Measurements from ENCODE around the gene BBS2. TPM values are rescaled to one million over a fixed set of nuclear protein-coding genes. Genes with fewer than 3 reads are reported as not detected.

BBS2 gene
- total RNA-seq, 1 donor from 2014 or later = 31.6 TPM

DNA sequence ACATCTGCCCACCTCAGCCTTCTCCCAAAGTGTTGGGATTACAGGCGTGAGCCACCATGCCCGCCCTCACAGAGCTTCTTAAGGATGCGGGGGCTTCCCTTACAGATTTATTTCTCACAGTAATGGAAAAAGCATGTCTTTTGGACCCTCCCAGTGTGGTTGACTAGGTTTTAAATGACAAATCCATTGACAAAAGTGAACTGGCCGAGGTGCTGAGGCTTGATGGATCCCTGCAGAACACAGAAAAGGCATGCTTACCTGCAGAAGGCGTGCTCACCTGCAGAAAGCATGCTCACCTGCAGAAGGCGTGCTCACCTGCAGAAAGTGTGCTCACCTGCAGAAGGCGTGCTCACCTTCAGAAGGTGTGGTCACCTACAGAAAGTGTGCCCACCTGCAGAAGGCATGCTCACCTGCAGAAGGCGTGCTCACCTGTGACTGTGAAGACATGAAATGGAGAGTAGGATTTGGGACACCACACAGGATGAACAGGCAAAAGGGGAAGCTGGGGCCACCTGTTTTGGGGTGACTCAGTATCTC lies 15.1 kb upstream of the BBS2 start:
- no peaks in the 10 kb centered on the region for H3K36me3 ChIP-seq (ENCODE audit: control insufficient read depth, insufficient read depth, low read length)
- DNase-seq (ENCODE audit: low read depth) (no peak), FAIRE-seq (no peak)
- H3K27me3 ChIP-seq (ENCODE audit: control insufficient read depth, insufficient read depth, low read length) = peaks cover 6% of the 10 kb centered on the region
- H3K4me3 ChIP-seq (ENCODE audit: low read depth, low read length) = no peak overlapping the region
- peak; percentile 9 for TF ChIP-seq CTCF (IDR thresholded peaks at IDR 0.05; ENCODE audit: insufficient read depth, low read length, severe bottlenecking)

GRCh38 chr16:56532714-56533113 lies 12.9 kb upstream of the BBS2 start:
- Histone ChIP-seq H3K36me3 (ENCODE audit: control insufficient read depth, insufficient read depth, low read length) (no peaks in the 10 kb centered on the region), H3K27me3 (ENCODE audit: control insufficient read depth, insufficient read depth, low read length) (peaks cover 6% of the 10 kb centered on the region), H3K4me3 (ENCODE audit: low read depth, low read length) (no peak overlapping the region)
- no peak for DNase-seq (ENCODE audit: low read depth)
- no peak for FAIRE-seq
- TF ChIP-seq CTCF (IDR thresholded peaks at IDR 0.05; ENCODE audit: insufficient read depth, low read length, severe bottlenecking) = no peak

DNA sequence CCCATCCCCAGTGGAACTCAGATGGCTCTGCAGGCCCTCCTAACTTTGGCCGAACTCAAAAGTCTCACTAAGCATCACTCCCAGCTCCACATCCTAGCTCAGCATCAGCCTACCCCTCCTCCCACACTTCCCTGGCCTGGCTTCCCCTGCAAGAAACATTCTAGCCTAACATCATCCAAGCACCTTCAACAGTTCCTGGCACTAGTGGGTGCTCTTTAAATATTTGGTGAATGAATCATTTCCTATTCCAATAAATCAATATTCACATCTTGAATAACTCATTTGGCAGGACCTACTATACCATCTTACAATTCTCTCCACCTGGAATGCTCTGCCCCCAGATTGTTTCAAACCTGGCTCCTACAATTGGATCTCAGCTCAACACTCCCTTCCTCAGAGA lies 11.0 kb upstream of the BBS2 start:
- FAIRE-seq = no peak
- TF ChIP-seq CTCF (IDR thresholded peaks at IDR 0.05; ENCODE audit: insufficient read depth, low read length, severe bottlenecking) = no peak
- no peak for DNase-seq (ENCODE audit: low read depth)

DNA sequence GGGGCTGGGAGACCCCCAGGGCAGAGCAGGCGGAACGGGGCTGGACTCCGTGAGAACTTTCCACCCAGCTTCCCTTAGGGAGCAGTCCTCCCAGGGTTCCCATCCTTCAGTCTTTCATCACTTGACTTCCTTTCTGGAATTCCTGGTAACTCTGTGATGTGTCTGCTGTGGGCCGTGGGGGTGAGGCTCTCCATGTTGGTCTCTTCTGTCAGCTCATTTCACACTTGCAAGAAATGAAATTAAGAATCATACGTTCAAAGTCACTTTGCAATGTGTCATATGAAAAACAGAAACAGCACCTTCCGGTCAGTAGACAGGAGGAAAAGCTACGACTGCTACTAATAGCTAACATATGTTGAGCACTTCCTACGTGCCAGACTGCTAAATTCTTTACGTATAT lies 5.4 kb upstream of the BBS2 start:
- Histone ChIP-seq H3K4me3 (ENCODE audit: low read depth, low read length) (no peak overlapping the region), H3K36me3 (ENCODE audit: control insufficient read depth, insufficient read depth, low read length) (no peaks in the 10 kb centered on the region), H3K27me3 (ENCODE audit: control insufficient read depth, insufficient read depth, low read length) (no peaks in the 10 kb centered on the region)
- DNase-seq (ENCODE audit: low read depth) (no peak), FAIRE-seq (no peak)
- no peak for TF ChIP-seq CTCF (IDR thresholded peaks at IDR 0.05; ENCODE audit: insufficient read depth, low read length, severe bottlenecking)

More for the DNA sequence above, 11.0 kb upstream of the BBS2 start:
- H3K27me3 ChIP-seq (ENCODE audit: control insufficient read depth, insufficient read depth, low read length) = peaks cover under 1% of the 10 kb centered on the region
- no peak overlapping the region for H3K4me3 ChIP-seq (ENCODE audit: low read depth, low read length)
- no peaks in the 10 kb centered on the region for H3K36me3 ChIP-seq (ENCODE audit: control insufficient read depth, insufficient read depth, low read length)

DNA sequence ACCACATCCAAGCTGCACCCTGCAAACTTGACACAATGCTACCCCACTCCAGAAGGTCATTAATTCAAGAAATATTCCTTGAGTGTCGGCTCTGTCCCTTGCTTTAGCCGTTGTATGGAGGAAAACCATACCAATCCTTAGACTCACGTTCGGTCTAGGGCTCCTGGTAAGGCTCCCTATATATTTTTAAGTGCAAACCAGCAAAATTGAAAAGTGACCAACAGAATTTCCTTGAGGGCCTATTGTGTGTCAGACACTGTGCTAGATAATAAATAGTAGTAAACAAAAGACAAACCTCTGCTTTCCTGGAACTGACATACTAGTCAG lies 390 bp upstream of the BBS2 start:
- FAIRE-seq (no peak), DNase-seq (ENCODE audit: low read depth) (no peak)
- H3K36me3 ChIP-seq (ENCODE audit: control insufficient read depth, insufficient read depth, low read length) = no peaks in the 10 kb centered on the region
- no peak for TF ChIP-seq CTCF (IDR thresholded peaks at IDR 0.05; ENCODE audit: insufficient read depth, low read length, severe bottlenecking)
- peak overlapping the region; percentile 97 for H3K4me3 ChIP-seq (ENCODE audit: low read depth, low read length)
- no peaks in the 10 kb centered on the region for H3K27me3 ChIP-seq (ENCODE audit: control insufficient read depth, insufficient read depth, low read length)

DNA sequence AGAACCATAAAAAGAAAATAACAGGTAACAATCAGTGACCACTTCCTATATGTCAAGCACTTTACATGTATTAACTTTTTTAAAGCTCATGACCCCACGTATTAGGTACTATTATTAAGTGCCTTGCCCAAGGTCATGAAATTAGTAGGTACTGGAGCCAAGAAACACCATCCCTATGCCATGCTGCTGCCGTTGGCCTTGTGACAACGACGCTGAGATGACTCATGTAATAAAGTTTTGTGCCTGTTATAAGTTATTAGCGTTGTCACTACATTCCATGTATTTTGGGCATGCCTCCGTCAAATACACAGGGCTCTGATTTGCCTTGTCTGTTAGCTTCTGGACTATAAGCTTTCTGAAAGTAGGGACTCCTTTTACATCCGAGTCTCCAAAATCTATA lies 1.4 kb downstream of the BBS2 start:
- no peaks in the 10 kb centered on the region for H3K27me3 ChIP-seq (ENCODE audit: control insufficient read depth, insufficient read depth, low read length)
- no peaks in the 10 kb centered on the region for H3K36me3 ChIP-seq (ENCODE audit: control insufficient read depth, insufficient read depth, low read length)
- no peak overlapping the region for H3K4me3 ChIP-seq (ENCODE audit: low read depth, low read length)
- FAIRE-seq (no peak), DNase-seq (ENCODE audit: low read depth) (no peak)
- TF ChIP-seq CTCF (IDR thresholded peaks at IDR 0.05; ENCODE audit: insufficient read depth, low read length, severe bottlenecking) = no peak
